SK-N-SH treated with all-trans-retinoic acid at 6 μM for 48 hours (cell line): Measurements from ENCODE around the gene SRGAP1.

Experiments used
- ATAC-seq: fragments of 200-7000 bp; cut with Tn5 transposase; 3 replicates; pipeline ENCODE4 v1.9.1; 2020; ENCODE audit warnings: mild to moderate bottlenecking, moderate library complexity
- ARNTL ChIP-seq: fragments of 450-650 bp; formaldehyde crosslinking; IDR thresholded peaks from 2 replicates; pipeline ENCODE4 v1.5.0; 2020; ENCODE audit warnings: low read depth, mild to moderate bottlenecking, moderate library complexity, borderline replicate concordance
- CREB5 ChIP-seq: fragments of 250-450 bp; sonication (Bioruptor Pico); IDR thresholded peaks from 2 replicates; pipeline ENCODE4 v1.5.1; 2020; ENCODE audit warnings: low read depth, mild to moderate bottlenecking, moderate library complexity
- CSDC2 ChIP-seq: fragments of 250-450 bp; sonication (Bioruptor Pico); IDR thresholded peaks from 2 replicates; pipeline ENCODE4 v1.5.0; 2020; ENCODE audit warnings: mild to moderate bottlenecking, moderate library complexity
- CSRNP3 ChIP-seq: fragments of 250-450 bp; sonication (Bioruptor Pico); IDR thresholded peaks from 2 replicates; pipeline ENCODE4 v1.5.1; 2021; ENCODE audit warnings: mild to moderate bottlenecking, moderate library complexity
- ESRRG ChIP-seq: fragments of 250-450 bp; sonication (Bioruptor Pico); IDR thresholded peaks from 2 replicates; pipeline ENCODE4 v1.6.1; 2021; ENCODE audit warnings: mild to moderate bottlenecking
- GLIS3 ChIP-seq: fragments of 250-450 bp; sonication (Bioruptor Pico); IDR thresholded peaks from 2 replicates; pipeline ENCODE4 v1.5.0; 2020; ENCODE audit warnings: mild to moderate bottlenecking, moderate library complexity
- ISL1 ChIP-seq: fragments of 250-450 bp; sonication (Bioruptor Pico); IDR thresholded peaks from 2 replicates; pipeline ENCODE4 v2.1.2; 2022; ENCODE audit warnings: mild to moderate bottlenecking, moderate library complexity
- OSR1 ChIP-seq: fragments of 250-450 bp; sonication (Bioruptor Pico); IDR thresholded peaks from 2 replicates; pipeline ENCODE4 v1.8.0; 2022; ENCODE audit warnings: moderate library complexity, mild to moderate bottlenecking, inconsistent platforms
- PATZ1 ChIP-seq: fragments of 250-450 bp; sonication (Bioruptor Pico); IDR thresholded peaks from 2 replicates; pipeline ENCODE4 v1.8.0; 2020; ENCODE audit warnings: mild to moderate bottlenecking, moderate library complexity, borderline replicate concordance
- POU6F1 ChIP-seq: fragments of 250-450 bp; sonication (Bioruptor Pico); IDR thresholded peaks from 2 replicates; pipeline ENCODE4 v1.8.0; 2021; ENCODE audit warnings: low read depth, mild to moderate bottlenecking, moderate library complexity, borderline replicate concordance
- PPARA ChIP-seq: fragments of 250-450 bp; sonication (Bioruptor Pico); IDR thresholded peaks from 2 replicates; pipeline ENCODE4 v1.5.0; 2020; ENCODE audit warnings: mild to moderate bottlenecking, borderline replicate concordance
- RARB ChIP-seq: fragments of 250-450 bp; sonication (Bioruptor Pico); IDR thresholded peaks from 2 replicates; pipeline ENCODE4 v1.8.0; 2021; ENCODE audit warnings: mild to moderate bottlenecking, moderate library complexity
- SNAI2 ChIP-seq: fragments of 250-450 bp; sonication (Bioruptor Pico); IDR thresholded peaks from 2 replicates; pipeline ENCODE4 v1.5.0; 2020; ENCODE audit warnings: mild to moderate bottlenecking, moderate library complexity
- TCF4 ChIP-seq: fragments of 250-450 bp; sonication (Bioruptor Pico); IDR thresholded peaks from 2 replicates; pipeline ENCODE4 v1.8.0; 2021; ENCODE audit warnings: mild to moderate bottlenecking, moderate library complexity, borderline replicate concordance
- TOX ChIP-seq: fragments of 250-450 bp; sonication (Bioruptor Pico); IDR thresholded peaks from 2 replicates; pipeline ENCODE4 v1.8.0; 2021; ENCODE audit warnings: mild to moderate bottlenecking, moderate library complexity, borderline replicate concordance
- TSHZ2 ChIP-seq: fragments of 250-450 bp; sonication (Bioruptor Pico); IDR thresholded peaks from 2 replicates; pipeline ENCODE4 v1.5.0; 2020; ENCODE audit warnings: mild to moderate bottlenecking, moderate library complexity
- ZC3H10 ChIP-seq: fragments of 250-450 bp; sonication (Bioruptor Pico); IDR thresholded peaks from 2 replicates; pipeline ENCODE4 v1.5.1; 2021; ENCODE audit warnings: mild to moderate bottlenecking, moderate library complexity
- ZFP3 ChIP-seq: fragments of 250-450 bp; sonication (Bioruptor Pico); IDR thresholded peaks from 2 replicates; pipeline ENCODE4 v1.5.0; 2020; ENCODE audit warnings: mild to moderate bottlenecking, moderate library complexity
- ZFP30 ChIP-seq: fragments of 450-650 bp; formaldehyde crosslinking; IDR thresholded peaks from 2 replicates; pipeline ENCODE4 v1.5.0; 2022; ENCODE audit warnings: mild to moderate bottlenecking, moderate library complexity
- ZNF565 ChIP-seq: fragments of 450-650 bp; formaldehyde crosslinking; conservative IDR thresholded peaks from 2 replicates; pipeline ENCODE4 v1.5.0; 2020; ENCODE audit warnings: low read depth, mild to moderate bottlenecking, moderate library complexity
- ZNF8 ChIP-seq: fragments of 450-650 bp; formaldehyde crosslinking; IDR thresholded peaks from 2 replicates; pipeline ENCODE4 v1.5.0; 2020; ENCODE audit warnings: mild to moderate bottlenecking, moderate library complexity

SRGAP1 gene

GRCh38 chr12:63978519-63978918, 134.0 kb downstream of the SRGAP1 start:
- no peak for TF ChIP-seq ESRRG (CRISPR knock-in tag)

GRCh38 chr12:63980211-63980610, 135.7 kb downstream of the SRGAP1 start:
- no peak for ATAC-seq
- TF ChIP-seq ARNTL (CRISPR knock-in tag) (no peak), ZNF8 (CRISPR knock-in tag) (no peak), ZFP3 (CRISPR knock-in tag) (no peak), CSRNP3 (CRISPR knock-in tag) (no peak), CSDC2 (CRISPR knock-in tag) (no peak), PATZ1 (CRISPR knock-in tag) (no peak), ISL1 (CRISPR knock-in tag) (no peak), GLIS3 (CRISPR knock-in tag) (no peak), ZNF565 (CRISPR knock-in tag) (no peak), RARB (CRISPR knock-in tag) (no peak), TOX (CRISPR knock-in tag) (no peak), POU6F1 (CRISPR knock-in tag) (no peak), ZFP30 (CRISPR knock-in tag) (no peak), ESRRG (CRISPR knock-in tag) (no peak), ZC3H10 (CRISPR knock-in tag) (no peak), TCF4 (CRISPR knock-in tag) (no peak), CREB5 (CRISPR knock-in tag) (no peak), PPARA (CRISPR knock-in tag) (no peak), OSR1 (CRISPR knock-in tag) (no peak), SNAI2 (CRISPR knock-in tag) (no peak)

More at GRCh38 chr12:63978519-63978918, 134.0 kb downstream of the SRGAP1 start:
- peak; percentile 47; the same call in 2 of the 3 replicates for ATAC-seq

GRCh38 chr12:63981343-63981742, 136.8 kb downstream of the SRGAP1 start:
- no peak for ATAC-seq
- TF ChIP-seq ZC3H10 (CRISPR knock-in tag) (no peak), POU6F1 (CRISPR knock-in tag) (no peak), RARB (CRISPR knock-in tag) (no peak), PPARA (CRISPR knock-in tag) (no peak), CREB5 (CRISPR knock-in tag) (no peak), TSHZ2 (CRISPR knock-in tag) (no peak), ZNF8 (CRISPR knock-in tag) (no peak), ZFP3 (CRISPR knock-in tag) (no peak), CSDC2 (CRISPR knock-in tag) (no peak), SNAI2 (CRISPR knock-in tag) (no peak), CSRNP3 (CRISPR knock-in tag) (no peak), ARNTL (CRISPR knock-in tag) (no peak), ESRRG (CRISPR knock-in tag) (no peak)
